ENCODE results near the gene SEZ6L2. TPM values are rescaled to one million over a fixed set of nuclear protein-coding genes. Genes with fewer than 3 reads are reported as not detected.

Gene SEZ6L2
- total and polyA plus RNA-seq, 2 donors (not counting 1 experiment from before 2014, with no cell fraction given), result 1.2 to 1.8 TPM

DNA sequence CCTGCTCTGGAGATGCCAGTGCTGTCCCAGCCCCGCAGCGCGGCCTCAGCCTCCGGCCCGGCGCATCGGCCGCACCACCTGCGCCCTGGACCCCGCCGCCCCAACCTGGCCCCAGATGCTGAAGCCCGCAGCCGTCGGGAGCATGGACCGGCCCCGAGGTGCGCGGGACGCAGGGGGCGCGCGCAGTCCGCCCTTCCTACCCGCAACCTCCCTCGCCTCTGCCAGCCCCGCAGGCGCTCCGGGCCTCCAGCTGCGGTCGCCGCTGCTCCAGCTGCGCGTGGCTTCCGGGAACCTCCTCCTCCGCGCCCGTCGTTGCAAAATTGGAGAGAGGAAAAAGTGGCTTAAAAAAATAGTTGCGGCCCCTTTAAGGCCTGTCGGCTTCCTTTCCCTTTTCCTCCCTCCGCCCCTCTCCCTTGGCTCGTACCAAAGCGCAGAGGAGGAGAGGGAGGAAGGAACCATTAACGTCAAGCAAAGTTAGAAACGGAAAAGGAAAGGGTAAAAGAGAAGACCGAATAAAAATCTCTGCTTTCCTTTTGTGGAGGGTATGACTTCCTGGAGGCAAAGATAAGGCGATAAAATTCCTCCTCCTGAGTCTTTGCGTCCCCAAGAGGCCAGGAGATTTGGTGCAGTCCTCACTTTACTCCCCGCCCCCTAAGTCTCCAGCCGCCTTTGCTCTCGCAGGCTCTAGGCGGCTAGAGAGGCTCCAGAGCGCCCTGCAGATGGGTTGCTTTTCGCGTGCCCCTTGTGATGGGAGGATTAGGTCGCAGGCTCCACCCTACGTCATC, 36.3 kb downstream of the SEZ6L2 start, which contains the start of gene CDIPT:
Gene CDIPT, minus strand, starts transcription at position 343 of the 785 bp plus-strand sequence. CDS start 369 bp downstream, outside the sequence.
- H3K36me3 ChIP-seq (ENCODE audit: control insufficient read depth, insufficient read depth, low read length), result peaks cover 9% of the 10 kb centered on the region
- H2AFZ ChIP-seq (ENCODE audit: low read length), result peak within 1 kb of the TSS; percentile 89
- H3K27ac ChIP-seq (ENCODE audit: insufficient read depth, low read length), result peak within 1 kb of the TSS; percentile 96
- TF ChIP-seq EZH2 (IDR thresholded peaks at IDR 0.05; ENCODE audit: low read length, missing control alignments), result no peak
- TF ChIP-seq, protein P1, sequence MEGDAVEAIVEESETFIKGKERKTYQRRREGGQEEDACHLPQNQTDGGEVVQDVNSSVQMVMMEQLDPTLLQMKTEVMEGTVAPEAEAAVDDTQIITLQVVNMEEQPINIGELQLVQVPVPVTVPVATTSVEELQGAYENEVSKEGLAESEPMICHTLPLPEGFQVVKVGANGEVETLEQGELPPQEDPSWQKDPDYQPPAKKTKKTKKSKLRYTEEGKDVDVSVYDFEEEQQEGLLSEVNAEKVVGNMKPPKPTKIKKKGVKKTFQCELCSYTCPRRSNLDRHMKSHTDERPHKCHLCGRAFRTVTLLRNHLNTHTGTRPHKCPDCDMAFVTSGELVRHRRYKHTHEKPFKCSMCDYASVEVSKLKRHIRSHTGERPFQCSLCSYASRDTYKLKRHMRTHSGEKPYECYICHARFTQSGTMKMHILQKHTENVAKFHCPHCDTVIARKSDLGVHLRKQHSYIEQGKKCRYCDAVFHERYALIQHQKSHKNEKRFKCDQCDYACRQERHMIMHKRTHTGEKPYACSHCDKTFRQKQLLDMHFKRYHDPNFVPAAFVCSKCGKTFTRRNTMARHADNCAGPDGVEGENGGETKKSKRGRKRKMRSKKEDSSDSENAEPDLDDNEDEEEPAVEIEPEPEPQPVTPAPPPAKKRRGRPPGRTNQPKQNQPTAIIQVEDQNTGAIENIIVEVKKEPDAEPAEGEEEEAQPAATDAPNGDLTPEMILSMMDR (conservative IDR thresholded peaks at IDR 0.05 in 1 of 2, IDR thresholded peaks at IDR 0.05 in 1 of 2; ENCODE audit: low read depth in 1 of 2, low read length in 2 of 2), result peak; percentile 42 to 59
- peak within 1 kb of the TSS; percentile 48 to 92 (median 88) for H3K4me3 ChIP-seq (replicated peaks in 1 of 4; ENCODE audit: control extremely low read depth in 1 of 4, insufficient read depth in 1 of 4, low read depth in 3 of 4, low read length in 4 of 4)
- peak within 1 kb of the TSS; percentile 81 for H3K9ac ChIP-seq (ENCODE audit: insufficient read depth, low read length)
- H3K4me2 ChIP-seq (ENCODE audit: extremely low read depth, insufficient read depth, low read length), result peak within 1 kb of the TSS; percentile 94
- DNase-seq (ENCODE audit: low read depth in 2 of 2), result peak; percentile 97 to 99
- no peaks in the 10 kb centered on the region for H3K4me1 ChIP-seq (ENCODE audit: control insufficient read depth, extremely low read depth, insufficient read depth, low read length)
- no peaks in the 10 kb centered on the region for H3K9me3 ChIP-seq (ENCODE audit: control insufficient read depth, insufficient read depth, low read depth, low read length)
- H3K27me3 ChIP-seq (ENCODE audit: control insufficient read depth, insufficient read depth, low read length), result no peaks in the 10 kb centered on the region
- H4K20me1 ChIP-seq (ENCODE audit: control insufficient read depth, extremely low read depth, insufficient read depth, low read length), result no peaks in the 10 kb centered on the region
- peaks cover 14% of the 10 kb centered on the region for H3K79me2 ChIP-seq (ENCODE audit: control insufficient read depth, insufficient read depth, low read length)

DNA sequence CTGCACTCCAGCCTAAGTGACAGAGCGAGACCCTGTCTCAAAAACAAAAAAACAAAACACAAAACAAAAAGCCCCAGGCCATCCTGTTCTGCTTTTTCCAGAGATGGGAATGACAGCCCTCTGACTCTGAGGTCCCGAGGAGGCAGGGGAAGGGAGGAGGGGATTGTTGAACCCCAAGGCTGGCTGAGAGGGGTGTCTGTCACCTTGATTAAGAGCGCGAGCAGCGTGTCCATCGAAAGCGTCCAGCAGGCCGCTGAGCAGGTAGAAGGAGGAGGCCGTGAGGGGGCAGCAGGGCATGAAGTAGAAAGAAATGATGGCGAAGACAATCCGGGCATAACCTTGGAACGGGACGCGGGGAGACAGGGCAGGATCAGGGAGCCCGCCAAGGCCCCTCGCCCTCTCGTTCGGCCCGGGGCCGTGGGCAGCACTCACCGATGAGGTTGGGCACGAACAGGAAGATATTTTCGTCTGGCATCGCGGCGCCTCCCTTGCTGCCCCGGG, 36.9 kb downstream of the SEZ6L2 start:
- Histone ChIP-seq H4K20me1 (ENCODE audit: control insufficient read depth, extremely low read depth, insufficient read depth, low read length) (no peaks in the 10 kb centered on the region), H3K9me3 (ENCODE audit: control insufficient read depth, insufficient read depth, low read depth, low read length) (no peaks in the 10 kb centered on the region), H3K36me3 (ENCODE audit: control insufficient read depth, insufficient read depth, low read length) (peaks cover 9% of the 10 kb centered on the region), H3K27ac (ENCODE audit: insufficient read depth, low read length) (peak overlapping the region; percentile 96), H3K4me1 (ENCODE audit: control insufficient read depth, extremely low read depth, insufficient read depth, low read length) (no peaks in the 10 kb centered on the region), H3K79me2 (ENCODE audit: control insufficient read depth, insufficient read depth, low read length) (peaks cover 14% of the 10 kb centered on the region), H2AFZ (ENCODE audit: low read length) (peak overlapping the region; percentile 57), H3K4me2 (ENCODE audit: extremely low read depth, insufficient read depth, low read length) (peak overlapping the region; percentile 94), H3K4me3 (replicated peaks in 1 of 4; ENCODE audit: control extremely low read depth in 1 of 4, insufficient read depth in 1 of 4, low read depth in 3 of 4, low read length in 4 of 4) (peak overlapping the region; percentile 48 to 92 (median 88)), H3K27me3 (ENCODE audit: control insufficient read depth, insufficient read depth, low read length) (no peaks in the 10 kb centered on the region), H3K9ac (ENCODE audit: insufficient read depth, low read length) (peak overlapping the region; percentile 81)
- no peak for TF ChIP-seq EZH2 (IDR thresholded peaks at IDR 0.05; ENCODE audit: low read length, missing control alignments)
- TF ChIP-seq, protein P1 (conservative IDR thresholded peaks at IDR 0.05 in 1 of 2, IDR thresholded peaks at IDR 0.05 in 1 of 2; ENCODE audit: low read depth in 1 of 2, low read length in 2 of 2), result peak; percentile 6 to 20
- DNase-seq (ENCODE audit: low read depth in 2 of 2), result no peak

DNA sequence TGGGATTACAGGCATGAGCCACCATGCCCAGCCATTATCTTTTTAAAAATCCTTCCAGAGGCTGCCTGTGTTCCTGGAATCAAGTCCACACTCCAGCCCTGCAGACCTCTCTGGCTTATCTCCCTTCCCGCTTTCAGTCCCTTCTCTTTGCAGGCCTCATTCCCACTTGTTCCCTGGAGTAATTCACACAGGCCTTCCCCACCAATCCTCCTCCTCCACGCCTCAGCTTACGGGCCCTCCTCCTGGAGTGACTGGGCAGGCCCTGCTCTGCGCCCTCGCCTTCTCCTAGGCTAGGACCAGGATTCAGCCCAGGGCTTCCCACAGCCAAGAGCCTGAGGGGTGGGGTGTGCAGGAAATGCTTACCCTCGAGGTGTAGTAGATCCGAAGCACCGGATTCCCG, 39.1 kb downstream of the SEZ6L2 start:
- Histone ChIP-seq H3K9me3 (ENCODE audit: control insufficient read depth, insufficient read depth, low read depth, low read length) (no peaks in the 10 kb centered on the region), H2AFZ (ENCODE audit: low read length) (no peak overlapping the region), H3K79me2 (ENCODE audit: control insufficient read depth, insufficient read depth, low read length) (peaks cover 14% of the 10 kb centered on the region), H4K20me1 (ENCODE audit: control insufficient read depth, extremely low read depth, insufficient read depth, low read length) (no peaks in the 10 kb centered on the region), H3K4me3 (replicated peaks in 1 of 4; ENCODE audit: control extremely low read depth in 1 of 4, insufficient read depth in 1 of 4, low read depth in 3 of 4, low read length in 4 of 4) (no peak overlapping the region), H3K27ac (ENCODE audit: insufficient read depth, low read length) (no peak overlapping the region), H3K27me3 (ENCODE audit: control insufficient read depth, insufficient read depth, low read length) (no peaks in the 10 kb centered on the region), H3K9ac (ENCODE audit: insufficient read depth, low read length) (no peak overlapping the region), H3K4me1 (ENCODE audit: control insufficient read depth, extremely low read depth, insufficient read depth, low read length) (no peaks in the 10 kb centered on the region), H3K36me3 (ENCODE audit: control insufficient read depth, insufficient read depth, low read length) (peaks cover 9% of the 10 kb centered on the region), H3K4me2 (ENCODE audit: extremely low read depth, insufficient read depth, low read length) (no peak overlapping the region)
- no peak for DNase-seq (ENCODE audit: low read depth in 2 of 2)
- TF ChIP-seq, protein P1 (conservative IDR thresholded peaks at IDR 0.05 in 1 of 2, IDR thresholded peaks at IDR 0.05 in 1 of 2; ENCODE audit: low read depth in 1 of 2, low read length in 2 of 2), result no peak
- TF ChIP-seq EZH2 (IDR thresholded peaks at IDR 0.05; ENCODE audit: low read length, missing control alignments), result no peak
